HEK293 (cell line): ENCODE results near the gene MACF1.
A peak's percentile ranks its signal among the peaks of the same experiment; 100 is the strongest.

Source experiments
- EGR2 ChIP-seq: fragments of 450-650 bp; formaldehyde crosslinking; IDR thresholded peaks from 2 replicates; pipeline ENCODE4 v1.5.1; 2016; ENCODE audit warnings: low read depth, missing biosample characterization, missing genetic modification characterization
- GLI4 ChIP-seq: fragments of 450-650 bp; formaldehyde crosslinking; IDR thresholded peaks from 2 replicates; pipeline ENCODE4 v1.5.1; 2016; ENCODE audit warnings: missing biosample characterization, missing genetic modification characterization
- KLF8 ChIP-seq: fragments of 450-650 bp; formaldehyde crosslinking; IDR thresholded peaks from 2 replicates; pipeline ENCODE4 v1.5.1; 2016; ENCODE audit warnings: missing biosample characterization, missing genetic modification characterization
- SP7 ChIP-seq: fragments of 450-650 bp; formaldehyde crosslinking; IDR thresholded peaks from 2 replicates; pipeline ENCODE4 v1.5.1; 2016; ENCODE audit warnings: missing biosample characterization, missing genetic modification characterization
- YY1 ChIP-seq: fragments of 450-650 bp; formaldehyde crosslinking; IDR thresholded peaks from 2 replicates; pipeline ENCODE4 v1.5.1; 2018; ENCODE audit warnings: missing biosample characterization, missing genetic modification characterization
- ZBTB48 ChIP-seq: fragments of 450-650 bp; formaldehyde crosslinking; IDR thresholded peaks from 2 replicates; pipeline ENCODE4 v1.5.1; 2016; ENCODE audit warnings: missing biosample characterization, missing genetic modification characterization
- ZBTB7A ChIP-seq: fragments of 450-650 bp; formaldehyde crosslinking; IDR thresholded peaks from 2 replicates; pipeline ENCODE4 v1.5.1; 2016; ENCODE audit warnings: low read depth, missing biosample characterization, missing genetic modification characterization
- ZFP3 ChIP-seq: fragments of 450-650 bp; formaldehyde crosslinking; IDR thresholded peaks from 2 replicates; pipeline ENCODE4 v1.5.1; 2016; ENCODE audit warnings: low read depth, missing biosample characterization, missing genetic modification characterization
- ZIC2 ChIP-seq: fragments of 450-650 bp; formaldehyde crosslinking; IDR thresholded peaks from 2 replicates; pipeline ENCODE4 v1.5.1; 2016; ENCODE audit warnings: missing biosample characterization, missing genetic modification characterization
- ZNF138 ChIP-seq: fragments of 450-650 bp; formaldehyde crosslinking; IDR thresholded peaks from 2 replicates; pipeline ENCODE4 v1.5.1; 2016; ENCODE audit warnings: missing biosample characterization, missing genetic modification characterization, borderline replicate concordance
- ZNF148 ChIP-seq: fragments of 450-650 bp; formaldehyde crosslinking; IDR thresholded peaks from 2 replicates; pipeline ENCODE4 v1.5.0; 2017; ENCODE audit warnings: missing biosample characterization, missing genetic modification characterization, borderline replicate concordance
- ZNF292 ChIP-seq: fragments of 450-650 bp; formaldehyde crosslinking; IDR thresholded peaks from 2 replicates; pipeline ENCODE4 v1.5.1; 2016; ENCODE audit warnings: low read depth, missing biosample characterization, missing genetic modification characterization, borderline replicate concordance
- ZNF449 ChIP-seq: fragments of 450-650 bp; formaldehyde crosslinking; IDR thresholded peaks from 2 replicates; pipeline ENCODE4 v1.5.1; 2017; ENCODE audit warnings: missing biosample characterization, mild to moderate bottlenecking, missing genetic modification characterization, moderate library complexity
- ZNF521 ChIP-seq: fragments of 450-650 bp; formaldehyde crosslinking; IDR thresholded peaks from 2 replicates; pipeline ENCODE4 v1.5.1; 2017; ENCODE audit warnings: missing biosample characterization, mild to moderate bottlenecking, missing genetic modification characterization
- ZNF529 ChIP-seq: fragments of 450-650 bp; formaldehyde crosslinking; IDR thresholded peaks from 2 replicates; pipeline ENCODE4 v1.5.1; 2017; ENCODE audit warnings: missing genetic modification characterization, missing biosample characterization; ENCODE audit not compliant: insufficient replicate concordance
- ZNF623 ChIP-seq: fragments of 450-650 bp; formaldehyde crosslinking; IDR thresholded peaks from 2 replicates; pipeline ENCODE4 v1.5.1; 2016; ENCODE audit warnings: missing biosample characterization, missing genetic modification characterization
- ZNF639 ChIP-seq: fragments of 450-650 bp; formaldehyde crosslinking; IDR thresholded peaks from 2 replicates; pipeline ENCODE4 v1.5.1; 2016; ENCODE audit warnings: missing biosample characterization, missing genetic modification characterization
- ZNF654 ChIP-seq: fragments of 450-650 bp; formaldehyde crosslinking; IDR thresholded peaks from 2 replicates; pipeline ENCODE4 v1.5.1; 2016; ENCODE audit warnings: low read depth, missing biosample characterization, missing genetic modification characterization
- ZNF658 ChIP-seq: fragments of 450-650 bp; formaldehyde crosslinking; IDR thresholded peaks from 2 replicates; pipeline ENCODE4; 2016; ENCODE audit warnings: missing biosample characterization, missing genetic modification characterization
- ZNF791 ChIP-seq: fragments of 450-650 bp; formaldehyde crosslinking; IDR thresholded peaks from 2 replicates; pipeline ENCODE4 v1.5.1; 2016; ENCODE audit warnings: missing biosample characterization, missing genetic modification characterization
- ZNF837 ChIP-seq: fragments of 450-650 bp; formaldehyde crosslinking; IDR thresholded peaks from 2 replicates; pipeline ENCODE4 v1.5.1; 2016; ENCODE audit warnings: missing biosample characterization, missing genetic modification characterization
- TF ChIP-seq, protein P1 (sequence below): fragments of 450-650 bp; formaldehyde crosslinking; conservative IDR thresholded peaks from 2 replicates; pipeline ENCODE4 v1.5.1; 2016; ENCODE audit warnings: low read depth, missing biosample characterization, missing genetic modification characterization
- TF ChIP-seq, protein P2 (sequence below): fragments of 450-650 bp; IDR thresholded peaks from 2 replicates; pipeline ENCODE4 v1.5.1; 2018; ENCODE audit warnings: missing biosample characterization, mild to moderate bottlenecking, missing genetic modification characterization
- TF ChIP-seq, protein P3 (sequence below): fragments of 450-650 bp; formaldehyde crosslinking; IDR thresholded peaks from 2 replicates; pipeline ENCODE4 v1.5.1; 2016; ENCODE audit warnings: missing biosample characterization, missing genetic modification characterization

Gene MACF1

GRCh38 chr1:39391691-39392679 lies 187.5 kb downstream of the MACF1 start (continued):
- TF ChIP-seq, protein P1, sequence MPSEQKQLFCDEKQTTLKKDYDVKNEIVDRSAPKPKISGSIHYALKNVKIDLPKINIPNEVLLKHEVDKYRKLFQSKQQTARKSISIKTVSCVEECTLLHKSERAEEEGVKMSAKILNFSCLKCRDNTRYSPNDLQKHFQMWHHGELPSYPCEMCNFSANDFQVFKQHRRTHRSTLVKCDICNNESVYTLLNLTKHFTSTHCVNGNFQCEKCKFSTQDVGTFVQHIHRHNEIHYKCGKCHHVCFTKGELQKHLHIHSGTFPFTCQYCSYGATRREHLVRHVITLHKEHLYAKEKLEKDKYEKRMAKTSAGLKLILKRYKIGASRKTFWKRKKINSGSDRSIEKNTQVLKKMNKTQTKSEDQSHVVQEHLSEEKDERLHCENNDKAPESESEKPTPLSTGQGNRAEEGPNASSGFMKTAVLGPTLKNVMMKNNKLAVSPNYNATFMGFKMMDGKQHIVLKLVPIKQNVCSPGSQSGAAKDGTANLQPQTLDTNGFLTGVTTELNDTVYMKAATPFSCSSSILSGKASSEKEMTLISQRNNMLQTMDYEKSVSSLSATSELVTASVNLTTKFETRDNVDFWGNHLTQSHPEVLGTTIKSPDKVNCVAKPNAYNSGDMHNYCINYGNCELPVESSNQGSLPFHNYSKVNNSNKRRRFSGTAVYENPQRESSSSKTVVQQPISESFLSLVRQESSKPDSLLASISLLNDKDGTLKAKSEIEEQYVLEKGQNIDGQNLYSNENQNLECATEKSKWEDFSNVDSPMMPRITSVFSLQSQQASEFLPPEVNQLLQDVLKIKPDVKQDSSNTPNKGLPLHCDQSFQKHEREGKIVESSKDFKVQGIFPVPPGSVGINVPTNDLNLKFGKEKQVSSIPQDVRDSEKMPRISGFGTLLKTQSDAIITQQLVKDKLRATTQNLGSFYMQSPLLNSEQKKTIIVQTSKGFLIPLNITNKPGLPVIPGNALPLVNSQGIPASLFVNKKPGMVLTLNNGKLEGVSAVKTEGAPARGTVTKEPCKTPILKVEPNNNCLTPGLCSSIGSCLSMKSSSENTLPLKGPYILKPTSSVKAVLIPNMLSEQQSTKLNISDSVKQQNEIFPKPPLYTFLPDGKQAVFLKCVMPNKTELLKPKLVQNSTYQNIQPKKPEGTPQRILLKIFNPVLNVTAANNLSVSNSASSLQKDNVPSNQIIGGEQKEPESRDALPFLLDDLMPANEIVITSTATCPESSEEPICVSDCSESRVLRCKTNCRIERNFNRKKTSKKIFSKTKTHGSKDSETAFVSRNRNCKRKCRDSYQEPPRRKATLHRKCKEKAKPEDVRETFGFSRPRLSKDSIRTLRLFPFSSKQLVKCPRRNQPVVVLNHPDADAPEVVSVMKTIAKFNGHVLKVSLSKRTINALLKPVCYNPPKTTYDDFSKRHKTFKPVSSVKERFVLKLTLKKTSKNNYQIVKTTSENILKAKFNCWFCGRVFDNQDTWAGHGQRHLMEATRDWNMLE (tag by site-specific recombination), result peak; percentile 51; the same call in 1 of the 2 replicates
- TF ChIP-seq, protein P2, sequence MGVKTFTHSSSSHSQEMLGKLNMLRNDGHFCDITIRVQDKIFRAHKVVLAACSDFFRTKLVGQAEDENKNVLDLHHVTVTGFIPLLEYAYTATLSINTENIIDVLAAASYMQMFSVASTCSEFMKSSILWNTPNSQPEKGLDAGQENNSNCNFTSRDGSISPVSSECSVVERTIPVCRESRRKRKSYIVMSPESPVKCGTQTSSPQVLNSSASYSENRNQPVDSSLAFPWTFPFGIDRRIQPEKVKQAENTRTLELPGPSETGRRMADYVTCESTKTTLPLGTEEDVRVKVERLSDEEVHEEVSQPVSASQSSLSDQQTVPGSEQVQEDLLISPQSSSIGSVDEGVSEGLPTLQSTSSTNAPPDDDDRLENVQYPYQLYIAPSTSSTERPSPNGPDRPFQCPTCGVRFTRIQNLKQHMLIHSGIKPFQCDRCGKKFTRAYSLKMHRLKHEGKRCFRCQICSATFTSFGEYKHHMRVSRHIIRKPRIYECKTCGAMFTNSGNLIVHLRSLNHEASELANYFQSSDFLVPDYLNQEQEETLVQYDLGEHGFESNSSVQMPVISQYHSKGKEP (tag by site-specific recombination), result no peak
- TF ChIP-seq ZNF837 (tag by site-specific recombination) (no peak), ZNF292 (tag by site-specific recombination) (no peak), GLI4 (no peak), YY1 (tag by site-specific recombination) (no peak), EGR2 (no peak), ZNF521 (no peak), ZBTB48 (tag by site-specific recombination) (peak; percentile 40; the same call in 1 of the 2 replicates), ZNF623 (no peak), ZNF658 (tag by site-specific recombination) (no peak), ZNF449 (tag by site-specific recombination) (no peak), ZNF654 (no peak), KLF8 (tag by site-specific recombination) (no peak), ZNF148 (tag by site-specific recombination) (no peak), ZFP3 (no peak), ZNF529 (tag by site-specific recombination) (no peak), SP7 (tag by site-specific recombination) (peak; percentile 71), ZNF791 (tag by site-specific recombination) (no peak), ZNF138 (tag by site-specific recombination) (no peak), ZBTB7A (no peak), ZNF639 (tag by site-specific recombination) (0 out of 2 replicates have a peak, but pooled peaks have one; percentile 21), ZIC2 (tag by site-specific recombination) (peak; percentile 63)
- TF ChIP-seq, protein P3, sequence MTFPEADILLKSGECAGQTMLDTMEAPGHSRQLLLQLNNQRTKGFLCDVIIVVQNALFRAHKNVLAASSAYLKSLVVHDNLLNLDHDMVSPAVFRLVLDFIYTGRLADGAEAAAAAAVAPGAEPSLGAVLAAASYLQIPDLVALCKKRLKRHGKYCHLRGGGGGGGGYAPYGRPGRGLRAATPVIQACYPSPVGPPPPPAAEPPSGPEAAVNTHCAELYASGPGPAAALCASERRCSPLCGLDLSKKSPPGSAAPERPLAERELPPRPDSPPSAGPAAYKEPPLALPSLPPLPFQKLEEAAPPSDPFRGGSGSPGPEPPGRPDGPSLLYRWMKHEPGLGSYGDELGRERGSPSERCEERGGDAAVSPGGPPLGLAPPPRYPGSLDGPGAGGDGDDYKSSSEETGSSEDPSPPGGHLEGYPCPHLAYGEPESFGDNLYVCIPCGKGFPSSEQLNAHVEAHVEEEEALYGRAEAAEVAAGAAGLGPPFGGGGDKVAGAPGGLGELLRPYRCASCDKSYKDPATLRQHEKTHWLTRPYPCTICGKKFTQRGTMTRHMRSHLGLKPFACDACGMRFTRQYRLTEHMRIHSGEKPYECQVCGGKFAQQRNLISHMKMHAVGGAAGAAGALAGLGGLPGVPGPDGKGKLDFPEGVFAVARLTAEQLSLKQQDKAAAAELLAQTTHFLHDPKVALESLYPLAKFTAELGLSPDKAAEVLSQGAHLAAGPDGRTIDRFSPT, result no peak
